GM12873 (cell line): Measurements from ENCODE around the gene TNIP2.

ENCODE experiments used
- CTCF ChIP-seq: IDR thresholded peaks from 2 replicates; pipeline ENCODE4 v1.5.1; 2012; ENCODE audit warnings: low read depth, mild to moderate bottlenecking, moderate library complexity, low read length, control low read depth; ENCODE audit not compliant: insufficient read depth; ENCODE audit errors: missing control alignments

TNIP2 gene

DNA sequence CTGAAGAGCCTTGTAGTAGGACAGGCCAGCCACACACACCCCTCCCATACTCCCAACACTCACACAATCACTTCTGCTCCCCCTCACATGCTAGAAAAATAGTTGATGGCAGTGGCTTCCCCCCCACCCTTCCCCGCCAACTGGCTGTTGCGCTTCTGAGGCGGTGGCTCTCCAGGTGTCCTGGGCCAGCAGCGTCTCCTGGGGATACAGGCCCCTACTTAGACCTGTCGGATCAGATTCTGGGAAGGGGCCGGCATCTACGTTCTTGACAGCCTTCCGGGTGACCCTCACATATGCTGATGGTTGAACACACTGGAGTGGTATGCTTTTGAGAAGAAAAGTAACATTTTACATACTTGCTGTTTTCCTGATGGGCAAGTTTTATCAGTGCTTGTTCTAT lies 39.9 kb downstream of the TNIP2 start:
- TF ChIP-seq CTCF: no peak

DNA sequence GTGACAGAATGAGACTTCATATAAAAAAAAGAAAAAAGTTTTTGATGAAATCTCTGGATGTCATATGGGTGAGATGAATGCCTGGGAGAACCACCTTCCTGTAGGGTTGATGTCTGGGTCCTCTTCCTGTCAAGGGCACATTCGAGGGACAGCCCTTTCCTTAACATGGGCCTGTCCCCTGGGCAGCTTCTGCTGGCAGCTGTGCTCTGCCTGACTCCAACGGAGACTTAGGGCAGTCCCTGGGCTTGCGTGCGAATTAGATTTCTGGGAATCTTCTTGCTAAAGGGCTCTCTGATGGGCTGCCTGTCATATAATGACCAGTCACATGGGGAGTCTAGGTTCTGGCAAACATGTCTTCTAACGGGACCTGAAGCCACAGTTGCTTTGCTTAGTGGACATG lies 40.7 kb downstream of the TNIP2 start:
- no peak for TF ChIP-seq CTCF

DNA sequence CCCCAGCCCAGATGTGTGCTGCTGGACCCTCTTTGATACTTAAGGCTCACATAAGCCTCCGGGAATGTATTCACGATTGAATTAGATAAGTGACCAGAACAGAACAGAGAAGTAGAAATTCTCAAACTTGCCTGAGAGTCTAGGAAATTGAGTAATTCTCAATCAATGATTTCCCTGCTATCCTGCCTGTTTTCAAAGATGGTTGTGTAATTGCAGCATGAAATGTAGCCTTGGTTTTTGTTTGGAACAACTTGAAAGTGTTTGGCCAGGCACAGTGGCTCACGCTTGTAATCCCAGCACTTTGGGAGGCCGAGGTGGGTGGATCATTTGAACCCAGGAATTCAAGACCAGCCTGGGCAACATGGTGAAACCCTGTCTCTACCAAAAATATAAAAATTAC lies 41.2 kb downstream of the TNIP2 start:
- TF ChIP-seq CTCF: no peak

- TF ChIP-seq CTCF: no peak
Measured at GRCh38 chr4:2714061-2714770, 41.9 kb downstream of the TNIP2 start.

GRCh38 chr4:2713337-2713736 lies 42.8 kb downstream of the TNIP2 start:
- TF ChIP-seq CTCF: no peak

DNA sequence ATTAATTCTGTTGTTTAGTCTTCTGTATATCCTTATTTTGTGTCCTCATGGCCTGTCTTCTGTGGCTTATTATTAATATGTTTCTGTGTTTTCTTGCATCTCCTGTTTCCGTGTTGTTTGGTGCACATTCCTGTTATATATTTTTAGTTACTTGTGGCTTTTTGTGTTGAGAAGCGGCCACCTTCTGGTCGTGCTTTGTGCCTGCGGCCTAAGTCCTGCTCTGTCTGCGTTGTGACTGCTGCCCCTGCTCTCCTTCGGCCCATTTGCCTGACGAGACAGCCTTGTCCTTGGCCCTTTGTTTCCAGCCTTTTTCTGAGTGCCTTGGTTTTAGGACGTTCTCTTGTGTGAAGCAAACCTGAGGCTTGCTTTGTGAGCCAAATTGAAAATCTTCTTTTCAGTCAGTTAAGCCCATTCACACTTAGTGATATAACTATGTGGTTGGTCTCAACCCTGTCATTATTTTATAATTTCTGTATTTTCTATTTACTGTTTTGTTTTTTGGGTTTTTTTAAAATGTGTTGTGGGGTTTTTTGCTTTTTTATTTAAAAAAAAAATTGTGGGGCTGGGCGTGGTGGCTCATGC lies 43.8 kb downstream of the TNIP2 start:
- peak; percentile 53 for TF ChIP-seq CTCF

GRCh38 chr4:2702770-2703169 lies 53.4 kb downstream of the TNIP2 start:
- TF ChIP-seq CTCF: no peak
